Transverse colon (tissue), 4 donors: ENCODE data around the gene EIF4B. TPM values are rescaled to one million over a fixed set of nuclear protein-coding genes. Genes with fewer than 3 reads are reported as not detected.

Experiments used
- DNase-seq: peaks from one replicate; pipeline ENCODE4 v3.0.0-alpha.2; 2019
- H3K27ac ChIP-seq, 4 donors: fragments of 200-600 bp; sonication (generic); 2 replicates each; pipeline ENCODE4 v1.5.1; 2016 to 2018; ENCODE audit warnings: inconsistent platforms in 4 of 4
- H3K27me3 ChIP-seq: fragments of 200-600 bp; sonication (generic); 2 replicates; pipeline ENCODE4 v1.5.1; 2017; ENCODE audit warnings: inconsistent platforms
- H3K36me3 ChIP-seq, 4 donors: fragments of 200-600 bp; sonication (generic); 2 replicates each; pipeline ENCODE4 v1.5.1; 2017 to 2019; ENCODE audit warnings: inconsistent platforms in 4 of 4
- H3K4me1 ChIP-seq, 4 donors: fragments of 200-600 bp; sonication (generic); 2 replicates each; pipeline ENCODE4 v1.5.1; 2017 to 2020; ENCODE audit warnings: inconsistent platforms in 4 of 4
- H3K4me3 ChIP-seq, 4 donors: fragments of 200-600 bp; sonication (generic); 1 replicate in 1 of 4; 2 replicates in 3 of 4; pipeline versions ENCODE4 v1.5.1 to v1.6.1; 2017 to 2019; ENCODE audit warnings: inconsistent platforms in 4 of 4
- H3K9me3 ChIP-seq, 2 donors: fragments of 200-600 bp; sonication (generic); 2 replicates each; pipeline ENCODE4 v1.5.1; 2017 to 2019; ENCODE audit warnings: inconsistent platforms in 2 of 2
- CTCF ChIP-seq, 5 experiments: fragments of 200-600 bp in 3 of 5; fragments of 450-650 bp in 2 of 5; sonication (generic) in 3 of 5; IDR thresholded peaks; 1 replicate in 2 of 5; 2 replicates in 3 of 5; pipeline ENCODE4 v1.5.1; 2016 to 2017; ENCODE audit warnings: antibody characterized with exemption in 5 of 5, inconsistent platforms in 3 of 5, mild to moderate bottlenecking in 2 of 5, moderate library complexity in 1 of 5
- EP300 ChIP-seq: sonication (generic); formaldehyde crosslinking; IDR thresholded peaks from one replicate; pipeline ENCODE4 v1.6.1; 2017; ENCODE audit warnings: antibody characterized with exemption, low read depth
- POLR2A ChIP-seq: fragments of 450-650 bp; IDR thresholded peaks from one replicate; pipeline ENCODE4 v1.6.1; 2016; ENCODE audit warnings: antibody characterized with exemption, mild to moderate bottlenecking, moderate library complexity
- POLR2AphosphoS5 ChIP-seq, 3 donors: sonication (generic); formaldehyde crosslinking; IDR thresholded peaks; one replicate each; pipeline ENCODE4 v1.6.1; 2016; ENCODE audit warnings: antibody characterized with exemption in 3 of 3
- WGBS, 2 donors: methylation state at CpG; one replicate each; pipeline ENCODE4 v1.1.5; 2018; ENCODE audit warnings: low coverage in 1 of 2; 5-methylcytosine and 5-hydroxymethylcytosine counted together
- in situ Hi-C, 4 donors: fragments of 200-750 bp; cut with MboI; loops; one replicate each; pipeline versions ENCODE4 v1.15.0 to v1.15.1; 2017; ENCODE audit warnings: low sequenced_read_pairs in 3 of 4, low pct_ligation_motif_present in 1 of 4, low pct_unique_long_range_greater_than_20kb in 1 of 4
- intact Hi-C: fragments of 100-400 bp; cut with DNase I; formaldehyde crosslinking; loops from one replicate; pipeline ENCODE4 v1.15.1; 2023; ENCODE audit warnings: low total_unique reads
- total RNA-seq, 4 donors: library from RNA; depleted of rRNA; stranded (reverse); fragments of >200 nt; gene quantifications; one replicate each; pipeline ENCODE4 v1.1.0, GENCODE V29; 2016

Gene EIF4B
- total RNA-seq, 4 donors from 2014 or later: 175 to 383 (median 261) TPM

- DNase-seq: peak; percentile 83
- Histone ChIP-seq H3K27me3 (no peaks in the 10 kb centered on the region), H3K36me3 (peaks cover 0 to 10% (median 0%) of the 10 kb centered on the region in 4 donors), H3K4me3 (no peak overlapping the region), H3K27ac (peak overlapping the region; percentile 36 to 68 (median 52)), H3K9me3 (no peaks in the 10 kb centered on the region), H3K4me1 (peaks cover 8 to 27% (median 10%) of the 10 kb centered on the region in 4 donors)
- in situ Hi-C loops: loop anchor here in 3 of 4 donors (10.0 to 25.0 kb wide), 3 partner anchors 119 to 221 kb away; partner anchors contain the start of genes CSAD (in 2 of the 3), ZNF740 (in 2 of the 3), MYG1 (in 1 of the 3) and PFDN5 (in 1 of the 3)
- 41 to 81% methylated on average over 3 to 24 of the region's 24 CpGs for WGBS, 2 donors
- TF ChIP-seq EP300: no peak
- TF ChIP-seq CTCF (IDR thresholded peaks at IDR 0.05): peak; percentile 84 to 91 (median 89)
- TF ChIP-seq POLR2AphosphoS5 (IDR thresholded peaks at IDR 0.05): peak in 2 of 3 donors; percentile 18 to 54
- intact Hi-C loops: loop anchor here (10.0 kb wide), 2 partner anchors 129 to 219 kb away; no protein-coding TSS in a partner anchor
Measured at GRCh38 chr12:53065975-53066931, 60.0 kb downstream of the EIF4B start.

GRCh38 chr12:53067074-53067992 lies 61.1 kb downstream of the EIF4B start:
- H3K36me3 ChIP-seq: peaks cover 0 to 10% (median 0%) of the 10 kb centered on the region in 4 donors
- peaks cover 0 to 28% (median 14%) of the 10 kb centered on the region in 4 donors for H3K4me1 ChIP-seq
- intact Hi-C loops (loop anchor here (10.0 kb wide), 2 partner anchors 127 to 217 kb away; no protein-coding TSS in a partner anchor), in situ Hi-C loops (loop anchor here in 3 of 4 donors (10.0 to 25.0 kb wide), 3 partner anchors 117 to 220 kb away; partner anchors contain the start of genes CSAD (in 2 of the 3), ZNF740 (in 2 of the 3), MYG1 (in 1 of the 3) and PFDN5 (in 1 of the 3))
- H3K4me3 ChIP-seq: no peak overlapping the region
- H3K27ac ChIP-seq: no peak overlapping the region
- no peaks in the 10 kb centered on the region for H3K9me3 ChIP-seq
- TF ChIP-seq POLR2AphosphoS5 (IDR thresholded peaks at IDR 0.05) (no peak), EP300 (no peak), CTCF (IDR thresholded peaks at IDR 0.05) (no peak), POLR2A (no peak)
- WGBS, 2 donors: 63 to 83% methylated on average over 3 to 7 of the region's 7 CpGs
- H3K27me3 ChIP-seq: no peaks in the 10 kb centered on the region
- DNase-seq: no peak

GRCh38 chr12:53067993-53068770 lies 61.9 kb downstream of the EIF4B start:
- 95% methylated on average over 13 of the region's 13 CpGs; no CpG with 5 or more reads in 1 of the 2 donors for WGBS, 2 donors
- H3K36me3 ChIP-seq: peaks cover 0 to 10% (median 0%) of the 10 kb centered on the region in 4 donors
- TF ChIP-seq POLR2A (no peak), CTCF (IDR thresholded peaks at IDR 0.05) (no peak), EP300 (no peak), POLR2AphosphoS5 (IDR thresholded peaks at IDR 0.05) (no peak)
- H3K27me3 ChIP-seq: no peaks in the 10 kb centered on the region
- peaks cover 0 to 37% (median 21%) of the 10 kb centered on the region in 4 donors for H3K4me1 ChIP-seq
- intact Hi-C loops: loop anchor here (10.0 kb wide), 2 partner anchors 127 to 217 kb away; no protein-coding TSS in a partner anchor
- in situ Hi-C loops: loop anchor here in 3 of 4 donors (10.0 to 25.0 kb wide), 3 partner anchors 117 to 219 kb away; partner anchors contain the start of genes CSAD (in 2 of the 3), ZNF740 (in 2 of the 3), MYG1 (in 1 of the 3) and PFDN5 (in 1 of the 3)
- H3K27ac ChIP-seq: no peak overlapping the region
- H3K4me3 ChIP-seq: no peak overlapping the region
- no peaks in the 10 kb centered on the region for H3K9me3 ChIP-seq
- DNase-seq: no peak
